ENCODE results near the gene LSM14A.

GRCh38 chr19:34260771-34261173 is 88.5 kb downstream of the LSM14A start:
- TF ChIP-seq, protein P1, sequence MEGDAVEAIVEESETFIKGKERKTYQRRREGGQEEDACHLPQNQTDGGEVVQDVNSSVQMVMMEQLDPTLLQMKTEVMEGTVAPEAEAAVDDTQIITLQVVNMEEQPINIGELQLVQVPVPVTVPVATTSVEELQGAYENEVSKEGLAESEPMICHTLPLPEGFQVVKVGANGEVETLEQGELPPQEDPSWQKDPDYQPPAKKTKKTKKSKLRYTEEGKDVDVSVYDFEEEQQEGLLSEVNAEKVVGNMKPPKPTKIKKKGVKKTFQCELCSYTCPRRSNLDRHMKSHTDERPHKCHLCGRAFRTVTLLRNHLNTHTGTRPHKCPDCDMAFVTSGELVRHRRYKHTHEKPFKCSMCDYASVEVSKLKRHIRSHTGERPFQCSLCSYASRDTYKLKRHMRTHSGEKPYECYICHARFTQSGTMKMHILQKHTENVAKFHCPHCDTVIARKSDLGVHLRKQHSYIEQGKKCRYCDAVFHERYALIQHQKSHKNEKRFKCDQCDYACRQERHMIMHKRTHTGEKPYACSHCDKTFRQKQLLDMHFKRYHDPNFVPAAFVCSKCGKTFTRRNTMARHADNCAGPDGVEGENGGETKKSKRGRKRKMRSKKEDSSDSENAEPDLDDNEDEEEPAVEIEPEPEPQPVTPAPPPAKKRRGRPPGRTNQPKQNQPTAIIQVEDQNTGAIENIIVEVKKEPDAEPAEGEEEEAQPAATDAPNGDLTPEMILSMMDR (conservative IDR thresholded peaks at IDR 0.05 in 1 of 2, IDR thresholded peaks at IDR 0.05 in 1 of 2; ENCODE audit: low read depth in 1 of 2, low read length in 2 of 2) = no peak
- TF ChIP-seq EZH2 (IDR thresholded peaks at IDR 0.05; ENCODE audit: low read length, missing control alignments) = no peak
